Breast epithelium (tissue), 4 donors: Measurements from ENCODE around the gene DCXR. TPM values are rescaled to one million over a fixed set of nuclear protein-coding genes. Genes with fewer than 3 reads are reported as not detected.

ENCODE experiments used
- DNase-seq, 2 donors: peaks; one replicate each; pipeline ENCODE4 v3.0.0-alpha.2; 2019; ENCODE audit warnings: low spot score in 2 of 2
- H3K27ac ChIP-seq, 2 donors: fragments of 200-600 bp; sonication (generic) in 1 of 2; one replicate each; pipeline ENCODE4 v1.5.1; 2016 to 2019; ENCODE audit warnings: mild to moderate bottlenecking in 1 of 2
- H3K27me3 ChIP-seq, 2 donors: fragments of 200-600 bp; sonication (generic) in 1 of 2; one replicate each; pipeline versions ENCODE4 v1.5.1 to v1.6.0; 2017 to 2019; ENCODE audit warnings: control low read depth in 1 of 2, mild to moderate bottlenecking in 1 of 2
- H3K36me3 ChIP-seq: fragments of 200-600 bp; one replicate; pipeline ENCODE4 v1.5.1; 2019
- H3K4me1 ChIP-seq, 2 donors: fragments of 200-600 bp; sonication (generic); one replicate each; pipeline ENCODE4 v1.5.1; 2016 to 2019; ENCODE audit warnings: control low read depth in 1 of 2
- H3K4me3 ChIP-seq, 3 donors: fragments of 200-600 bp; sonication (generic); 1 replicate in 2 of 3; 2 replicates in 1 of 3; pipeline ENCODE4 v1.5.1; 2016 to 2019; ENCODE audit warnings: mild to moderate bottlenecking in 3 of 3, moderate library complexity in 2 of 3
- H3K9me3 ChIP-seq, 2 donors: fragments of 200-600 bp; sonication (generic) in 1 of 2; one replicate each; pipeline ENCODE4 v1.5.1; 2016 to 2019; ENCODE audit warnings: control low read depth in 1 of 2
- POLR2A ChIP-seq: fragments of 450-650 bp; IDR thresholded peaks from one replicate; pipeline ENCODE4 v1.6.1; 2016; ENCODE audit warnings: antibody characterized with exemption, mild to moderate bottlenecking, moderate library complexity
- POLR2AphosphoS5 ChIP-seq, 3 donors: sonication (generic); formaldehyde crosslinking; IDR thresholded peaks; one replicate each; pipeline ENCODE4 v1.6.1; 2017; ENCODE audit warnings: antibody characterized with exemption in 3 of 3
- intact Hi-C: fragments of 100-400 bp; cut with DNase I; formaldehyde crosslinking; loops from one replicate; pipeline ENCODE4 v1.15.1; 2023; ENCODE audit warnings: low total_unique reads
- total RNA-seq, 3 donors: library from RNA; depleted of rRNA; stranded (reverse); fragments of >200 nt; gene quantifications; one replicate each; pipeline ENCODE4 v1.1.0, GENCODE V29; 2016
- TF ChIP-seq, protein P1 (sequence below), 3 donors: fragments of 450-650 bp; IDR thresholded peaks; one replicate each; pipeline ENCODE4 v1.5.1; 2016 to 2017; ENCODE audit warnings: antibody characterized with exemption in 3 of 3, mild to moderate bottlenecking in 3 of 3, moderate library complexity in 3 of 3

Gene DCXR
- total RNA-seq, 3 donors from 2014 or later, result 202 to 484 (median 228) TPM

DNA sequence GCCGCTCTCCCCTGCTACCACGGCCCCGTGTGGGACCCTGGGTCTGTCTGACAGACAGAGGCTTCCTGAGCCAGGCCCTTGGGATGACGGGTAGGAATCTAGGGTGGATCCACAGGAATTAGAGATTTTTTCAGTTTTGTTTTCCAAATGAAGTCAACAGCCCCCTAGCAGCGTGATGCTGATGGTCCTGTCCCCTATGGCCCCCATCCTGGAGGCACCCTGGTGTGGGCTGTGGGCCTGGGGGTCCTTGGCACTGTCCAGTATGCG is 30.3 kb downstream of the DCXR start:
- no peak for DNase-seq
- intact Hi-C loops, result loop anchor here (5.0 kb wide), 1 partner anchor 115 kb away; the partner anchor contains the start of genes ALYREF and ANAPC11
- Histone ChIP-seq H3K27me3 (no peaks in the 10 kb centered on the region), H3K27ac (no peak overlapping the region), H3K9me3 (no peaks in the 10 kb centered on the region), H3K4me1 (peaks cover 4 to 8% of the 10 kb centered on the region in 2 donors), H3K4me3 (no peak overlapping the region), H3K36me3 (no peaks in the 10 kb centered on the region)
- TF ChIP-seq POLR2A (no peak), POLR2AphosphoS5 (IDR thresholded peaks at IDR 0.05) (no peak)
- TF ChIP-seq, protein P1, sequence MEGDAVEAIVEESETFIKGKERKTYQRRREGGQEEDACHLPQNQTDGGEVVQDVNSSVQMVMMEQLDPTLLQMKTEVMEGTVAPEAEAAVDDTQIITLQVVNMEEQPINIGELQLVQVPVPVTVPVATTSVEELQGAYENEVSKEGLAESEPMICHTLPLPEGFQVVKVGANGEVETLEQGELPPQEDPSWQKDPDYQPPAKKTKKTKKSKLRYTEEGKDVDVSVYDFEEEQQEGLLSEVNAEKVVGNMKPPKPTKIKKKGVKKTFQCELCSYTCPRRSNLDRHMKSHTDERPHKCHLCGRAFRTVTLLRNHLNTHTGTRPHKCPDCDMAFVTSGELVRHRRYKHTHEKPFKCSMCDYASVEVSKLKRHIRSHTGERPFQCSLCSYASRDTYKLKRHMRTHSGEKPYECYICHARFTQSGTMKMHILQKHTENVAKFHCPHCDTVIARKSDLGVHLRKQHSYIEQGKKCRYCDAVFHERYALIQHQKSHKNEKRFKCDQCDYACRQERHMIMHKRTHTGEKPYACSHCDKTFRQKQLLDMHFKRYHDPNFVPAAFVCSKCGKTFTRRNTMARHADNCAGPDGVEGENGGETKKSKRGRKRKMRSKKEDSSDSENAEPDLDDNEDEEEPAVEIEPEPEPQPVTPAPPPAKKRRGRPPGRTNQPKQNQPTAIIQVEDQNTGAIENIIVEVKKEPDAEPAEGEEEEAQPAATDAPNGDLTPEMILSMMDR (IDR thresholded peaks at IDR 0.05), result no peak

DNA sequence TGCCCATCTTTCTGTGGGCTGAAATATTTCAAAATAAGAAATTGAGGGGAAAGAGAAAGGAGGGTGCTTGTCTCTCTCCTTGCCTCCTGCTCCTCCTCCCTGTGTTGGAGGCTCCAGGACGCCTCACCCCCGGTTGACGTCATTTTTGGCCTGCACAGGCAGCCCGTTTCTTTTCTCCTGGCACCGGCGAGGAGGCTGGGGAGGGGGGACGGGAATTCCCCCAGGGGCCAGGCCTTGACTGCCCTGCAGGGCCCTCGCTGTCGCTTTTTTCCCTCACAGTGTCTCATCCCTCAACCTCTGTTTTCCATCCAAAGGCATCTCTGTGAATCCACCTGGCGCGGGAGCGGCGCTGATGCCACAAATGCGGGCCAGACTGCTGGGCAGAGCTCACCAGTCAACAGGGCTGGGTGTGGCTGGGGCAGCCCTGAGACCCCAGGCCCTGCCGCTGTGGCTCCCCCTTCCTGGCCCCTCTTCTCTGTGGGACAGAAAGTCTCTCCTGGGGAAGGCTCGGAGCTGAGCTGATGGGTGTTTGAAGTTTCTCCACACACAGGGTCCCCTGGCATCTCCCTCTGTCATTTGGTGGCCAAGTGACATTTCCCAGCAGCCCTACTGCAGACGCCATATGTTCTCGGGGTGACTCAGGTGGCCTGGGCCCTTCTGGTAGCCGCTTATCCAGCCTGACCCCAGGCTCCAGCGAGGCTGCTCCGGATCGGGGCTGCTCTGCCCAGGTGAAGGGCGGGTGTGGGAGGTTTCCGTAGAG is 30.8 kb downstream of the DCXR start:
- intact Hi-C loops, result loop anchor here (5.0 kb wide), 1 partner anchor 114 kb away; the partner anchor contains the start of genes ALYREF and ANAPC11
- Histone ChIP-seq H3K4me1 (peaks cover 4 to 8% of the 10 kb centered on the region in 2 donors), H3K36me3 (no peaks in the 10 kb centered on the region), H3K27ac (no peak overlapping the region), H3K9me3 (no peaks in the 10 kb centered on the region), H3K4me3 (no peak overlapping the region), H3K27me3 (no peaks in the 10 kb centered on the region)
- TF ChIP-seq, protein P1 (IDR thresholded peaks at IDR 0.05), result no peak
- DNase-seq, result no peak

DNA sequence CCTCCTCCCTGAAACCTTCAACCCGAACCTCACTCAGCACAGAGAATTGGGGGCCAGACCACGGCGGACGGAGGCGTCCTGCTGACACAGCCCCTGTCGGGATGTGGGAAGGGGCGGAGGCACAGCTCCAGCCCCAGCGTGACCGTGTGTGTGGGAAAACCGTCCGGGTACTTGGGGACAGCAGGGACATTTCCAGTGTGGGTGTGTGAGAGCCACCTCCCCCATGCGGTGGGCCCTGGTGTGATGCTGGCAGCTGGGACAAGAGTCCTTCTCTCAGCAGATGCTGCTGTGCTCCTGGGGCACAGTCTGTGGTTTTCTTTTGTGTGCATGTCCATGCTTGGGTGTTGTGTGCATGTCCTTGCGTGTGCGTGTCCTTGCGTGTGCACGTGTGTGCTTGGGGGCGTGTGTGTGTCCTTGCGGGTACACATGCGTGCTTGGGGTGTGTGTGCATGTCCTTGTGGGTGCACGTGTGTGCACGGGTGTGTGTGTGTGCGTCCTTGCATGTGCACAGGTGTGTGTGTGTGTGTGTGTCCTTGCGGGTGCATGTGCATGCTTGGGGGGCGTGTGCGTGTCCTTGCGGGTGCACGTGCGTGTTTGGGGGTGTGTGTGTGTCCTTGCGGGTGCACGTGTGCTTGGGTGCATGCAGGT is 31.7 kb downstream of the DCXR start:
- TF ChIP-seq POLR2AphosphoS5 (IDR thresholded peaks at IDR 0.05), result no peak
- TF ChIP-seq, protein P1 (IDR thresholded peaks at IDR 0.05), result no peak
- TF ChIP-seq POLR2A, result no peak
- no peaks in the 10 kb centered on the region for H3K9me3 ChIP-seq

DNA sequence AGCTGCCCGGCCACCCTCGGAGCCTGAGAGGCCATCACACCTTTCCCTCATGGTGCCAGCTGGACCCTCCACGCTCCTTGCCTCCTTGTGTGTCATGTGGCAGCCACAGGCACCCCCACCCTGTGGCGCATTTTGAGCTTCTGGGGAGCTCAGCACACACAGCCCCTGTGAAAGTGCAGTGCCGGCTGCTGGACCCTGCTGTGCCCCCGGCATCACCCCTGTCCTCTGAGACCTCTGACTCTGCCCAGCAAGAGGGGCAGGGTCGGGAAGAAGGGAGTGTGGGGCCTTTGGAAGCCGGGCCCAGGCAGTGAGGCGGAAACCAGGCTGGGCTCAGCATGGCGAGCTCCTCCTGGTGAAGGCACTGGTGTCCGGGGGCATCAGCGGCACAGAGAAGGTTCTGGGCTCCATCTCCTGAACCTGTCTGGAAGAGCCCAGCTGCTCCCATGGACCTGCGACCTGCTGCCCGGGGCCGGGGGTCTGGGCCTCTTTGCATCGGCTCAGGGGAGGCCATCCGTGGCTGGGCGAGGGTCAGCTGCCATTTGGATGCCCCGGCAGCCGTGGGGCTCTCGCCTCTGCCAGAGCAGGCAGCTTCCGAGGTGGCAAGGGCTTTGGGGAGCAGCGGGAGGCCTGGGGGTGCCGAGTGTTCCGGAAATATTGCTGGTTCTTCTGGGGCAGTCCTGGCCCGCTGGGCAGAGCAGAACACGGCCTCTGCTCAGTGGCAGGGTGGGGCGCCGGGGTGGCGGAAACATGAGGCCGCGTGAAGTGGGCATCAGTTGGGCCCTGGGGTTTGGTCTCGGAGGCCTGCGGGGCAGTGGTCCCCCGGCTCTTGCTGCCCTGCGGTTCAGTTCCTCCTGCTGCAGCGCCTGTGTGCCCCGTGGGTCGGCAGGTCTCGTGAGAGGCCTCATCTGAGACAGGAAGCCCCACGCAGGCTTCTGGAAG is 32.7 kb downstream of the DCXR start:
- no peaks in the 10 kb centered on the region for H3K27me3 ChIP-seq
- no peak for DNase-seq
- H3K4me1 ChIP-seq, result peaks cover 4 to 8% of the 10 kb centered on the region in 2 donors
- peak overlapping the region in 1 of 2 donors; percentile 65 for H3K27ac ChIP-seq
- TF ChIP-seq, protein P1 (IDR thresholded peaks at IDR 0.05), result no peak
- no peak for TF ChIP-seq POLR2AphosphoS5 (IDR thresholded peaks at IDR 0.05)
- TF ChIP-seq POLR2A, result no peak
- H3K9me3 ChIP-seq, result no peaks in the 10 kb centered on the region
- H3K36me3 ChIP-seq, result no peaks in the 10 kb centered on the region
- no peak overlapping the region for H3K4me3 ChIP-seq
- intact Hi-C loops, result loop anchor here (5.0 kb wide), 2 partner anchors 112 to 647 kb away; partner anchors contain the start of genes ALYREF and ANAPC11

More for the DNA sequence above, 31.7 kb downstream of the DCXR start:
- Histone ChIP-seq H3K27ac (no peak overlapping the region), H3K4me3 (no peak overlapping the region), H3K27me3 (no peaks in the 10 kb centered on the region), H3K4me1 (peaks cover 4 to 8% of the 10 kb centered on the region in 2 donors), H3K36me3 (no peaks in the 10 kb centered on the region)
- no peak for DNase-seq
- intact Hi-C loops, result loop anchor here (5.0 kb wide), 1 partner anchor 114 kb away; the partner anchor contains the start of genes ALYREF and ANAPC11
